ENCODE measurements around the gene CORT. TPM values are rescaled to one million over a fixed set of nuclear protein-coding genes. Genes with fewer than 3 reads are reported as not detected.

CORT gene
- total and polyA plus RNA-seq, 2 of the 4 experiments (the other 2 are of a cell fraction) = 0.10 TPM; not detected in 1

- POLR2A ChIA-PET (ENCODE audit: unreplicated experiment) = no interaction called here
These were observed 20.8 kb upstream of the CORT start for GRCh38 chr1:10428984-10429383.

More at GRCh38 chr1:10428984-10429383, 20.8 kb upstream of the CORT start:
- Histone ChIP-seq H3K56ac (ENCODE audit: extremely low read depth, insufficient read depth, low read length) (no peak overlapping the region), H3K4me2 (ENCODE audit: low read depth, low read length) (no peak overlapping the region), H2BK120ac (ENCODE audit: low read depth, low read length) (no peak overlapping the region), H4K91ac (ENCODE audit: insufficient read depth, low read depth, low read length) (no peak overlapping the region), H3K36me3 (ENCODE audit: control insufficient read depth, insufficient read depth, low read length) (0 out of 2 replicates have a peak, but pooled peaks cover 2% of the 10 kb centered on the region), H2AK5ac (ENCODE audit: low read depth, low read length) (no peak overlapping the region), H4K20me1 (ENCODE audit: insufficient read depth, low read length) (no peaks in the 10 kb centered on the region), H2BK5ac (ENCODE audit: low read depth, low read length, poor library complexity, severe bottlenecking) (no peak overlapping the region), H3K4me3 (ENCODE audit: insufficient read depth, low read depth, low read length) (no peak overlapping the region), H2AK9ac (replicated peaks; ENCODE audit: low read depth, low read length, poor library complexity) (no peak overlapping the region), H2AFZ (replicated peaks; ENCODE audit: low read length, poor library complexity) (no peak overlapping the region), H4K5ac (ENCODE audit: low read depth, low read length) (no peak overlapping the region), H3K18ac (ENCODE audit: low read depth, low read length) (no peak overlapping the region), H3K27me3 (ENCODE audit: control insufficient read depth, insufficient read depth, low read length) (no peaks in the 10 kb centered on the region), H3K27ac (ENCODE audit: insufficient read depth, low read length) (no peak overlapping the region), H4K8ac (ENCODE audit: low read depth in 2 of 2, low read length in 2 of 2) (no peak overlapping the region), H2BK15ac (ENCODE audit: low read depth, low read length) (no peak overlapping the region), H3K14ac (replicated peaks; ENCODE audit: low read depth, low read length) (no peak overlapping the region), H3K9me3 (ENCODE audit: control insufficient read depth, insufficient read depth, low read length) (no peaks in the 10 kb centered on the region), H3K4ac (ENCODE audit: low read depth, low read length) (no peak overlapping the region), H2BK20ac (ENCODE audit: low read depth, low read length) (no peak overlapping the region), H3K9me1 (ENCODE audit: insufficient read depth, low read length) (peaks cover 4% of the 10 kb centered on the region), H3K79me1 (ENCODE audit: low read depth in 1 of 2, low read length in 2 of 2) (peaks cover 7 to 24% of the 10 kb centered on the region in 2 experiments; a peak in 3 of 4 replicates), H3K23ac (ENCODE audit: low read depth, low read length) (no peak overlapping the region), H3K4me1 (ENCODE audit: control insufficient read depth, insufficient read depth, low read length) (peaks cover 2% of the 10 kb centered on the region), H3K9ac (ENCODE audit: low read depth, low read length) (no peak overlapping the region)
- ATAC-seq (ENCODE audit: low read depth) = no peak
- TF ChIP-seq CEBPB (IDR thresholded peaks at IDR 0.05; ENCODE audit: low read depth, low read length) (no peak), BHLHE40 (IDR thresholded peaks at IDR 0.05; ENCODE audit: low read depth, low read length) (no peak), NFE2L2 (IDR thresholded peaks at IDR 0.05; ENCODE audit: low read depth, low read length) (no peak), MXI1 (IDR thresholded peaks at IDR 0.05; ENCODE audit: borderline replicate concordance, low read depth, low read length) (no peak), FOS (IDR thresholded peaks at IDR 0.05; ENCODE audit: low read depth, low read length) (no peak), ELK1 (IDR thresholded peaks at IDR 0.05; ENCODE audit: borderline replicate concordance, low read depth, low read length) (no peak), USF2 (IDR thresholded peaks at IDR 0.05; ENCODE audit: low read depth, low read length) (no peak), RFX5 (IDR thresholded peaks at IDR 0.05; ENCODE audit: low read depth, low read length) (no peak), POLR2A (IDR thresholded peaks at IDR 0.05; ENCODE audit: low read depth, low read length) (no peak), RAD21 (IDR thresholded peaks at IDR 0.05; ENCODE audit: low read length) (no peak), SMC3 (IDR thresholded peaks at IDR 0.05; ENCODE audit: low read depth, low read length) (no peak), MAFK (IDR thresholded peaks at IDR 0.05; ENCODE audit: low read depth, low read length) (no peak), RCOR1 (IDR thresholded peaks at IDR 0.05; ENCODE audit: insufficient replicate concordance, low read length) (no peak), CHD1 (IDR thresholded peaks at IDR 0.05; ENCODE audit: low read depth, low read length) (no peak)
- BruUV-seq (replicated peaks) = no TSS peak
- CTCF ChIA-PET = interaction anchor here (0.9 kb wide), 1 partner anchor 65 kb away, joined by 3 read pairs; no protein-coding TSS in a partner anchor
- dilution Hi-C loops (cut with HindIII; ENCODE audit: low sequenced_read_pairs, unreplicated experiment) = no loop called here
- no peak for DNase-seq
- WGBS, 2 experiments (ENCODE audit: extremely low coverage in 2 of 2, insufficient read length in 1 of 2) = no CpG with 5 or more reads among the region's 5 CpGs
- in situ Hi-C loops (cut with MboI; ENCODE audit: low sequenced_read_pairs) = no loop called here
- intact Hi-C loops (cut with micrococcal nuclease) = loop anchor here (1.0 to 10.0 kb wide), 5 partner anchors 52 to 554 kb away; partner anchors contain the start of genes KIF1B, LZIC, NMNAT1 and UBE4B
